ENCODE results near the gene OSTN.

OSTN gene

DNA sequence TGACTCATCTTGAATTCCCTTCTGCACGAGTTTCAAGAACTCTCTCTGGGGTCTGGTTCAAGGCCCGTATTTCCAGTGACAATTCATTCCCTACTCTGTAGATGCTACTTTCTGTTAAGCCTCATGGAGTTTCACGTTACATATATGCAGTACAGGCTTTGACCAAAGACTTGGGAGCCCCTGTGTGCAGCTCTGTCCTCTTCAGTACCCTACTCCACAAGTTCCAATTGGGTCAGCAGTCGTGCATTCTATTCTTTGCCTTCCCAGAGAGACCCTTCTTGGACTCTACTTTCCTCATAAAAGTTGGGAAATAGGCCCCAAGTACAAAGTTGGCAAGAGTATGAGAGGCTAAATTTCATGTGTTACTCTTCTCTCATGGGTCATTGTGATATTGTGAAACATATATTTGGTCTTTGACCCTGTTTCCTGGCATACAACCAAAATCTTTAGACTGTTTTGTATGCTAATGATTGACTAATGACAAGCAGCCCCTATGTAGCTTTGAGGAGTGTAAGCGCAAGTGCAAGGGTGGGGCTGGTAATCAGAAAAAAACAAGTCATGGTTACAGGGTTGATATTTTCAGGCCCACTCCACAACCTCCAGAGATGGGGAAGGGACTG, 115.2 kb downstream of the OSTN start:
- no peak for DNase-seq (ENCODE audit: low spot score)
